KMS-11 (cell line): Measurements from ENCODE around the gene GRM5.

Experiments
- H2AFZ ChIP-seq: fragments of 200-600 bp; sonication (generic); 2 replicates; pipeline ENCODE4 v1.6.1; 2016; ENCODE audit warnings: antibody characterized with exemption, mixed run types, low read depth
- H3K27ac ChIP-seq: fragments of 200-600 bp; sonication (generic); 2 replicates; pipeline ENCODE4 v1.6.1; 2016; ENCODE audit warnings: mild to moderate bottlenecking, mixed run types
- H3K27me3 ChIP-seq: fragments of 200-600 bp; sonication (generic); 2 replicates; pipeline ENCODE4 v1.6.1; 2017; ENCODE audit warnings: mild to moderate bottlenecking, low read depth, mixed run types, moderate library complexity; ENCODE audit not compliant: insufficient read depth
- H3K36me3 ChIP-seq: fragments of 200-600 bp; sonication (generic); 2 replicates; pipeline ENCODE4 v1.6.1; 2017; ENCODE audit warnings: mild to moderate bottlenecking, mixed run types; ENCODE audit not compliant: insufficient read depth
- H3K4me1 ChIP-seq: fragments of 200-600 bp; sonication (generic); 2 replicates; pipeline ENCODE4 v1.6.1; 2016; ENCODE audit warnings: mild to moderate bottlenecking, low read depth, mixed run types; ENCODE audit not compliant: poor library complexity, severe bottlenecking
- H3K4me2 ChIP-seq: fragments of 200-600 bp; sonication (generic); 2 replicates; pipeline ENCODE4 v1.7.0; 2016; ENCODE audit warnings: mild to moderate bottlenecking, mixed run types
- H3K4me3 ChIP-seq: fragments of 200-600 bp; sonication (generic); IDR thresholded peaks from 2 replicates; pipeline ENCODE4 v1.6.1; 2017; ENCODE audit warnings: low read depth, low read length, mixed read lengths; ENCODE audit not compliant: insufficient read depth
- H3K79me2 ChIP-seq: fragments of 200-600 bp; sonication (generic); 2 replicates; pipeline ENCODE4 v1.6.1; 2016; ENCODE audit warnings: low read depth, mixed run types; ENCODE audit not compliant: insufficient read depth
- H3K9ac ChIP-seq: fragments of 200-600 bp; sonication (generic); 2 replicates; pipeline ENCODE4 v1.6.1; 2016; ENCODE audit warnings: mild to moderate bottlenecking, mixed run types
- H4K20me1 ChIP-seq: fragments of 200-600 bp; sonication (generic); 2 replicates; pipeline ENCODE4 v1.6.1; 2016; ENCODE audit warnings: mild to moderate bottlenecking, mixed run types; ENCODE audit not compliant: insufficient read depth
- TF ChIP-seq, protein P1 (sequence below): fragments of 200-600 bp; sonication (generic); conservative IDR thresholded peaks from 2 replicates; pipeline ENCODE4 v1.6.1; 2017; ENCODE audit warnings: low read depth, mild to moderate bottlenecking, antibody characterized with exemption, low read length, moderate library complexity, mixed read lengths

GRM5 gene

DNA sequence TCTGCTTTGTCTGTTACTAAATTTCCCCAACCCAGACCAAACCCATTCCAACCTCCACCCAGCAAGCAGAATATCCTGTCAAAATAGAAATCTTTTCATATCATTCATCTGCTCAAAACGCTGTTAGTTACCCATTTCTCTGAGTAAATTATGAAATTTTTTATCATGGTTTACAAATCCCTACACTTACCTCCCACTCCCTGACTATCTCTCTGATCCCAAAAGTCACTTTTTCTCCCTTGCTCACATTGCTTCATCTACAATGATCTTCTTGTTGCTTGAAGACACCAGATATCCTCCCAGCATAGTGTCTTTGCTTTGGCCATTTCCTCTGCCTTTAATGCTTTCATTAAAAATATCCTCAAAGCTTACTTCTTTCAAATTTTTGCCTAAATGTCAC lies 532.8 kb downstream of the GRM5 start:
- no peaks in the 10 kb centered on the region for H3K4me1 ChIP-seq
- H3K4me3 ChIP-seq = no peak overlapping the region
- H2AFZ ChIP-seq = no peak overlapping the region
- no peak overlapping the region for H3K27ac ChIP-seq
- H3K36me3 ChIP-seq = no peaks in the 10 kb centered on the region
- H3K9ac ChIP-seq = no peak overlapping the region
- no peak overlapping the region for H3K4me2 ChIP-seq
- no peaks in the 10 kb centered on the region for H3K79me2 ChIP-seq
- TF ChIP-seq, protein P1, sequence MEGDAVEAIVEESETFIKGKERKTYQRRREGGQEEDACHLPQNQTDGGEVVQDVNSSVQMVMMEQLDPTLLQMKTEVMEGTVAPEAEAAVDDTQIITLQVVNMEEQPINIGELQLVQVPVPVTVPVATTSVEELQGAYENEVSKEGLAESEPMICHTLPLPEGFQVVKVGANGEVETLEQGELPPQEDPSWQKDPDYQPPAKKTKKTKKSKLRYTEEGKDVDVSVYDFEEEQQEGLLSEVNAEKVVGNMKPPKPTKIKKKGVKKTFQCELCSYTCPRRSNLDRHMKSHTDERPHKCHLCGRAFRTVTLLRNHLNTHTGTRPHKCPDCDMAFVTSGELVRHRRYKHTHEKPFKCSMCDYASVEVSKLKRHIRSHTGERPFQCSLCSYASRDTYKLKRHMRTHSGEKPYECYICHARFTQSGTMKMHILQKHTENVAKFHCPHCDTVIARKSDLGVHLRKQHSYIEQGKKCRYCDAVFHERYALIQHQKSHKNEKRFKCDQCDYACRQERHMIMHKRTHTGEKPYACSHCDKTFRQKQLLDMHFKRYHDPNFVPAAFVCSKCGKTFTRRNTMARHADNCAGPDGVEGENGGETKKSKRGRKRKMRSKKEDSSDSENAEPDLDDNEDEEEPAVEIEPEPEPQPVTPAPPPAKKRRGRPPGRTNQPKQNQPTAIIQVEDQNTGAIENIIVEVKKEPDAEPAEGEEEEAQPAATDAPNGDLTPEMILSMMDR = no peak
- H4K20me1 ChIP-seq = no peaks in the 10 kb centered on the region
- H3K27me3 ChIP-seq = no peaks in the 10 kb centered on the region

DNA sequence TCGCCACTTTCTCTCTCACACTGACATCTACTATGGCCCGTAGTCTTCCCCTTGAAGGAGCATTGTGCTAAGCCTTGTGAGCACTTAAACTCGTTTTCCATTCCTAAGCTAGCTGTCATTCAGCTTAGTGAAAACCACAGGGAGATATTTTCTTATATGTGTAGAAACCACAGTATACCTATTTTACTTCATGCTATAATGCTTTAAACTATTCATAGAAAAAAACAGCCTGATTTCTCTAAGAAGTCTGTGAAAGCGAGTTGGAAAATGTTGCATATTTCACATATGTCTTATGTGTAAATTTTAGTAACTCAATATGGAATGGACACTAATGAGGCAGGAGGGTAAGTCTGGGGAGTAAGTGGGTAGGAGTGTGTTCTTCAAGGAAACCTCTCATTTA lies 534.0 kb downstream of the GRM5 start:
- Histone ChIP-seq H3K4me1 (no peaks in the 10 kb centered on the region), H3K9ac (no peak overlapping the region), H3K27me3 (no peaks in the 10 kb centered on the region), H3K4me2 (no peak overlapping the region), H3K36me3 (no peaks in the 10 kb centered on the region), H4K20me1 (no peaks in the 10 kb centered on the region), H3K27ac (no peak overlapping the region), H2AFZ (no peak overlapping the region), H3K79me2 (no peaks in the 10 kb centered on the region), H3K4me3 (no peak overlapping the region)
- TF ChIP-seq, protein P1 = no peak

DNA sequence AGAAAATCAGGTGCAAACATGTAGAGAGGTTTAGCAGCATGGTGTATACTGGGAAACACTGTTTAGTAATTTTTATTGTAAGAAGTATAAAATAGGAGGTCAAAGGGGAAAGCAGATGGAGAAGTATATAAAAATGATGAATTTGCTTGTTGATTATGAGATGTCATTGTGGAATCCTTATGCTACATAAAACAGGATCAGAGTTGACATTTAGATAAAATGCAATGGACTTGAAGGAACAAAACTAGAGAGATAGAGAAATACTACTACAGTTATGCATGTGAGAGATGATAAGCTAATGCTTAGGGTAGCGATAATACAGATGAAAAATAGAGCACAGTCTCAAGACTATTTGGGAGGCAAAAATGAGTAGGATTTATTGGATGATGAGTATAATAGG lies 536.4 kb downstream of the GRM5 start:
- Histone ChIP-seq H2AFZ (no peak overlapping the region), H3K9ac (no peak overlapping the region), H4K20me1 (no peaks in the 10 kb centered on the region), H3K36me3 (no peaks in the 10 kb centered on the region), H3K27ac (no peak overlapping the region), H3K79me2 (no peaks in the 10 kb centered on the region), H3K4me3 (no peak overlapping the region), H3K4me2 (no peak overlapping the region), H3K27me3 (no peaks in the 10 kb centered on the region), H3K4me1 (no peaks in the 10 kb centered on the region)
- TF ChIP-seq, protein P1 = no peak

DNA sequence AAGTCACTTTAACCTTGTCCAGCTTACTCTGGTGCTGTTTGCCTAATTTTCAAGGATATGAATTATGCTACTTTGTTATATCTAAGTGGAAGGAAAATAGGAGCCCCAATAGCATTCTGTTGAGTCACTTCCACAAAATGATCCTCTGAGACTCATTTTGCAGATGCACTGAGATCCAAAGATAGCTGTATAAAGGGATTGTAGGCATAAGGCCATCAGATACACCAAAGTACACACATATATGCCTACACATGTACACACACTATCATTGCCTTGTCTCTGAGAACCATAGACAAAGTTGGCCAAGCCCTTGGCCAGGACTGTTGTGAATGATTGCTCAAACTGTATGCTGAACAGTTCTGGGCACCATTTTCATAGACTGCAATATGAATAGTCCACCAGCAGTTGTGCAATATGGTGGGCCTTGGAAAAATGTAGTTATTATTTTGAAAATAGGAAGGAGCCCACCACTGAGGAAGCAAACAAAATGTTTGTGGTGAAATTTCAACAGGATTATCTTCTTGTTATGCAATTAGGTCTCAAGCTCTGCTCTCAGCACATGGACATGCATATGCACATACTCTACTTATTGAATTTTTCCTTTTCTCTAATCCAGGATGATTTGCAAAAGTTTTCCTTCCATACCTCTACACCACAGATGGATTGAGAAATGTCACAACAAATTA lies 542.3 kb downstream of the GRM5 start:
- no peaks in the 10 kb centered on the region for H3K36me3 ChIP-seq
- TF ChIP-seq, protein P1 = no peak
- no peak overlapping the region for H3K9ac ChIP-seq
- no peaks in the 10 kb centered on the region for H3K4me1 ChIP-seq
- H3K27ac ChIP-seq = no peak overlapping the region
- no peak overlapping the region for H3K4me2 ChIP-seq
- H4K20me1 ChIP-seq = no peaks in the 10 kb centered on the region
- no peaks in the 10 kb centered on the region for H3K27me3 ChIP-seq
- no peak overlapping the region for H2AFZ ChIP-seq
- H3K4me3 ChIP-seq = no peak overlapping the region
- no peaks in the 10 kb centered on the region for H3K79me2 ChIP-seq
